ENCODE data around the gene WWC1.

WWC1 gene

DNA sequence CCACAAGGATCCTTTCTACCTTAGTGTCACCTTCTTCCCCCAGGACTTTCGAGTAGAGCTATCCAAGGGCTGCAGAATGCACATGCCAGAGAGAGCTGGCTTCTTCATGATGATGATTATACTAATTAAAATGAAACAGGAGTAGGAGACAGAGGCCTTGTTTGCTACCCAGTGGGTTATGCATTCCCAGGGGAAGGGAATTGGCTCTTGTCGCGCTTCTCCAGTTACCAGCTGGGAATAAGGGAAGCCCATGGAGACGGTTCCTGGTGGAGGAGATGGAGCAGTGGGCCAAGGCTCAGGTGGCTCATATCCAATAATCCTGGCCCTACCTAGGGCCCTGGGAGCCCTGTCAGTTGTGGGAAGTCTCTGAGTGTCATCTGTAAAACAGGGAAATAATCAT is 65.1 kb downstream of the WWC1 start:
- CTCF ChIA-PET: no interaction called here
- POLR2A ChIA-PET: no interaction called here
- TF ChIP-seq, protein P1, sequence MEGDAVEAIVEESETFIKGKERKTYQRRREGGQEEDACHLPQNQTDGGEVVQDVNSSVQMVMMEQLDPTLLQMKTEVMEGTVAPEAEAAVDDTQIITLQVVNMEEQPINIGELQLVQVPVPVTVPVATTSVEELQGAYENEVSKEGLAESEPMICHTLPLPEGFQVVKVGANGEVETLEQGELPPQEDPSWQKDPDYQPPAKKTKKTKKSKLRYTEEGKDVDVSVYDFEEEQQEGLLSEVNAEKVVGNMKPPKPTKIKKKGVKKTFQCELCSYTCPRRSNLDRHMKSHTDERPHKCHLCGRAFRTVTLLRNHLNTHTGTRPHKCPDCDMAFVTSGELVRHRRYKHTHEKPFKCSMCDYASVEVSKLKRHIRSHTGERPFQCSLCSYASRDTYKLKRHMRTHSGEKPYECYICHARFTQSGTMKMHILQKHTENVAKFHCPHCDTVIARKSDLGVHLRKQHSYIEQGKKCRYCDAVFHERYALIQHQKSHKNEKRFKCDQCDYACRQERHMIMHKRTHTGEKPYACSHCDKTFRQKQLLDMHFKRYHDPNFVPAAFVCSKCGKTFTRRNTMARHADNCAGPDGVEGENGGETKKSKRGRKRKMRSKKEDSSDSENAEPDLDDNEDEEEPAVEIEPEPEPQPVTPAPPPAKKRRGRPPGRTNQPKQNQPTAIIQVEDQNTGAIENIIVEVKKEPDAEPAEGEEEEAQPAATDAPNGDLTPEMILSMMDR (IDR thresholded peaks at IDR 0.05; ENCODE audit: control extremely low read depth, extremely low read depth, low read depth, missing control alignments): no peak
- no peak for DNase-seq (ENCODE audit: extremely low spot score)

DNA sequence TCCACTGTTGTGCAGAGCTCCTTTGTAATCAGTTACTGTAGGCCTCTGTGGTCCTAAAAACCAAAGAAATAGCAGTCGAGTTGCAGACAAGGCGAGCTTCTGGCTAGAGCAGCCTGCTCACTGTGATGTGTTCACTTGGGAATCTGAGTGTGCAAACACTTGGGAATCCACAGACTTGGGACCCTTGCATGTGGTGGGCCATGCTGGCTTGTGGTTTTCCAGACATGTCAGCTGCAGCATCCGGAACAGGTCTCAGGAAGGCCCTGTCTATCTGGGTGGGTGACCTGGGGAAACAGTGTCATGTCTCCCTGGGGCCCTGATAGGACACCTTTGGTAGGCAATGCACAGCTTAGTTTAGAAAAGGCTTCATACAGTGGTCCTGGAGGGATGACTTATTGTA is 66.4 kb downstream of the WWC1 start:
- ChIA-PET POLR2A (interaction anchor here (0.9 kb wide), 1 partner anchor 378 kb away, joined by 3 read pairs; no protein-coding TSS in a partner anchor), CTCF (interaction anchor here (0.6 to 2.0 kb wide), 3 partner anchors 9 to 52 kb away, joined by 3 to 10 read pairs (median 4); no protein-coding TSS in a partner anchor)
- TF ChIP-seq, protein P1 (IDR thresholded peaks at IDR 0.05; ENCODE audit: control extremely low read depth, extremely low read depth, low read depth, missing control alignments): no peak
- no peak for DNase-seq (ENCODE audit: extremely low spot score)

DNA sequence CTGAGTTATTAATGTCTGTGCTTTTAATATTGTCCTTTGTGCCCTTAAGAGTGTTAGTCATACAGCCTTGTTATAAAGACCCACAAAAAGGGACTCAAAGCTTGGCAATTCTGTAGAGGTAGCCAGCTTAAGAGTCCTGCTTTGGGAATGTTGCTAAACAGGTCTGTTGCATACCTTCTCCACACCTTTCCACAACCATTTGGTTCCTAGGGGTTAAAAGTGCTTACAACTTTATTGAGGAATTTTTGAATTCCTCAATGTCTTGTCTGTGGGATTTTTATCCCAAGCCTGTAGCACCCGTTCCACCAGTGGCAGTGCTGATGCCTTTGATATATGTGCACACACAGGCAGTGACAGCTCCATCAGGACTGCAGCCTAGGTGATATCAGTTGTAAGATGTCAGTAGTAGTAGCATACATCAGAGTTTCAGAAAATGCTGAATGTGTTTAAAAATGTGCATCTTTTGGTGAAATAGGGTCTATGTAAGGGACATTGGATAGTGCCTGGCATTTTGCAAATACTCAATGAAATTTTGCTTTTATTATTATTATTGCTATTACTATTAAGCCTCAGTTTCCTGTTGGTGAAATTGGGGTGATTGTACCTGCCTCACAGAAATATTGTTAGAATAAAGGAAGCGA is 68.5 kb downstream of the WWC1 start:
- ChIA-PET POLR2A (no interaction called here), CTCF (interaction anchor here (1.0 to 2.0 kb wide), 3 partner anchors 9 to 19 kb away, joined by 3 to 10 read pairs (median 4); no protein-coding TSS in a partner anchor)
- TF ChIP-seq, protein P1 (IDR thresholded peaks at IDR 0.05; ENCODE audit: control extremely low read depth, extremely low read depth, low read depth, missing control alignments): no peak
- DNase-seq (ENCODE audit: extremely low spot score): no peak

DNA sequence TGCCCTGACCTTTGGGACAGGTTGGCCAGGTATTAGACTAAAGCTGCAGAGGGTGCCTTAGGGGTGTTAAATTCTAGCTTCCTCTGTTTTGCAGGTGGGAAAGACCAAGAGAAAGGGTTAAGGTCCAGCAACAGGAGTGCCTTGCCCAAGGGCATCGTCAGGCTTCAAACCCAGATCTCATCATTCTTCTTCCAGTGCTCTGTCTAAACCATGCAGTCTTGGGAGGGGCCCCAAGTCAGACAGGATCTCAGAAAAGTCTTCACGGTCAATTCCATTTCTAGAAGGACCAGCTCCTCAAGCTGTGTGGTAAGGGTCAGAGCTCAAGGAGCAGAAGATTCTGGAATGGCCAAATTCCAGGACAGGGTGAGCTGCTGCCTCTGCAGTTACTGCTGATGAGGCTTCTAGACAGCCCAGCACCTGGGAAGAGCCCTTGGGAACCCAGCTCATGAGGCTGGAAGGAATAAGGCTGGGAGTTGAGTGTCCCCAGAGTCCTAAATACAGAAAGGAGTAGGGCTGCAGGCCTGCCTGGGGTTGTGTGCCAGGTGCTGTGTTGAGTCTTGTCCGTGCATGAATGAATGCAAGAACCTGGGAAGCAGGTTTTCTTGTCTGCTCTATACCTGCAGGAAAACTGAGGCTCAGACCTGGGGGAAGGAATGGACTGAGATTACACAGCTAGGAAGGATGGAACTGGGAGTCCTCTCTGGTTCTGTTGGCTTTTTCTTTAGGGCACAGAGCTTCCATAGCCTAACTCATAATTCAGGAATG is 69.3 kb downstream of the WWC1 start:
- ChIA-PET CTCF (interaction anchor here (1.0 kb wide), 1 partner anchor 18 kb away, joined by 3 read pairs; no protein-coding TSS in a partner anchor), POLR2A (no interaction called here)
- DNase-seq (ENCODE audit: extremely low spot score): no peak
- TF ChIP-seq, protein P1 (IDR thresholded peaks at IDR 0.05; ENCODE audit: control extremely low read depth, extremely low read depth, low read depth, missing control alignments): no peak

DNA sequence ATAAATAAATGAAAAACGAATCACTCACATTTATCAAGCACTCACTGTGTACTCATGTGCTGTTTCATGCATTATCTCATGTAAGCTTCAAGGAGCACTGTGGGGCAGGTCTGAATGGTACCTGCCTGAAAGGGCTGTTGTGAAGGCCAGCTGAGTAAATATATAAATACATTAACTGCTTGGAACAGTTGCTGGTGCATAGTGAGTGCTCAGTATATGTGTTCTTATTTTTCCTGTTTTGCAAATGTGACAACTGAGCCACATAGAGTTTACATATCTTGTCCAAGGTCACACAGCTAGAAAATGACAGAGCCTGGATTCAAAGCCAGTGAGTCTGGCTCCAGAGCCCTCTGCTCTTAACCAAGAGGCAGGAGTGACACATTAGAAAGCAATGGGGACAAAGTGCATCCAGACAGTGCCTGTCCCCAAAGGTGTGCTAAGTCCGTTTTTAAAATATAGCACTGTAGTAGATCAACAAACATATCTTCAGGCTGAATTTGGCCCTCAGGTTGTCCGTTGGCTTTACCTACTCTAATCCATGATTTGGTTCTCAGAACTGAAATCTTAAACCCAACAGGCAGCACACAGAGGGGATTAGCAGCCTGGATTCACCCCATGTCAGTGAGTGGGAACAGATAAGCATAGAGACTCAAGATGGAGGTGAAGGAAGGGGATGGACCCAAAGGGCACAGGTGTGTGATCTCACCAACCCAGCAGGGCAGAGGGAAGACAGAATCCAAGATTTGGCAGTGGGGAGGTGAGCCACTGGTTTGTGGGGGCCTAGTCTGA is 70.8 kb downstream of the WWC1 start:
- POLR2A ChIA-PET: no interaction called here
- TF ChIP-seq, protein P1 (IDR thresholded peaks at IDR 0.05; ENCODE audit: control extremely low read depth, extremely low read depth, low read depth, missing control alignments): no peak
- CTCF ChIA-PET: interaction anchor here (1.2 kb wide), 1 partner anchor 10 kb away, joined by 3 read pairs; no protein-coding TSS in a partner anchor
- no peak for DNase-seq (ENCODE audit: extremely low spot score)

DNA sequence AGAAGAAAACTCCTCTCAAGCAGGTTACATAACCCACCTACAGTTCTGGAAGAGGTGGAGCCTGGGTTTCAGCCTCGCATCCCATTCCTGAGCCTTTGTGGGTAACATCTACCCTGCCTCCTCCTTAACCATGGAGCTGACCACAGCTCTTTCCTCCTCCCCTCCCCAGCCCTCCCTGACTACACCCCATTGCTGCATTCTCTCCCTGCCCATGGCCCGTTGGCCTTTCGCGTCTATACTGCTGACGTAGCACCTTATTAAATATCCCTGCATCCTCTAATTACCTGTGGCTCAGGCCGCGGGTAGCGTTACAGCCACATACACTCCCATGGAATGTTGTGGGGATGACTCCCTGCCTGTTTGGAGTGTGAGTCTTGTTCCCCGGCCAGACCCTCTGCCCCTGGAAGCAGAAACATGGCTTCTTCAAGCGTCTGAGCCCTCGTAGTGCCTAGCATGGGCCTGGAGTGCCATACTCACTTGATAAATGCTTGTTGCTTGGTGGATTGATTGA is 72.8 kb downstream of the WWC1 start:
- ChIA-PET CTCF (no interaction called here), POLR2A (no interaction called here)
- TF ChIP-seq, protein P1 (IDR thresholded peaks at IDR 0.05; ENCODE audit: control extremely low read depth, extremely low read depth, low read depth, missing control alignments): no peak
- DNase-seq (ENCODE audit: extremely low spot score): no peak

Measured in GM10248 (cell line).